Stimulated activated CD8-positive, alpha-beta memory T cell treated with anti-CD3 and anti-CD28 coated beads, Interleukin-7, amount 100 ng/mL, for 24 hours (primary cell): ENCODE data around the gene SLC8A2.
A peak's percentile ranks its signal among the peaks of the same experiment; 100 is the strongest.
"Not testable (repeated sequence)": the region's sequence is repeated elsewhere in the genome, so short reads cannot be mapped to it uniquely, and the experiment has no call there.

Source experiments
- DNase-seq: peaks from one replicate; pipeline ENCODE4 v3.0.0-alpha.2; 2020; ENCODE audit warnings: low read depth

The SLC8A2 gene

GRCh38 chr19:47487551-47488515 lies 16.1 kb upstream of the SLC8A2 start:
- no peak for DNase-seq

- no peak for DNase-seq
Observed at GRCh38 chr19:47486900-47487299, 15.2 kb upstream of the SLC8A2 start.

- DNase-seq = not testable (repeated sequence)
Observed at GRCh38 chr19:47486220-47486619, 14.5 kb upstream of the SLC8A2 start.

- no peak for DNase-seq
Observed at GRCh38 chr19:47485210-47485609, 13.5 kb upstream of the SLC8A2 start.

- DNase-seq = peak; percentile 77
Observed at GRCh38 chr19:47483800-47484690, 12.4 kb upstream of the SLC8A2 start, which contains the start of gene KPTN. Gene KPTN (minus strand): TSS chr19:47484219. CDS start chr19:47484160, 59 bp downstream.

GRCh38 chr19:47483200-47483599 lies 11.5 kb upstream of the SLC8A2 start:
- no peak for DNase-seq

GRCh38 chr19:47481460-47482052 lies 9.9 kb upstream of the SLC8A2 start:
- DNase-seq = no peak

- no peak for DNase-seq
Observed at GRCh38 chr19:47480658-47481057, 9.0 kb upstream of the SLC8A2 start.

GRCh38 chr19:47479701-47480503 lies 8.2 kb upstream of the SLC8A2 start:
- DNase-seq = no peak

GRCh38 chr19:47476438-47476972 lies 4.8 kb upstream of the SLC8A2 start:
- DNase-seq = no peak

- no peak for DNase-seq
Observed at GRCh38 chr19:47475465-47475864, 3.8 kb upstream of the SLC8A2 start.

GRCh38 chr19:47473336-47473735 lies 1.6 kb upstream of the SLC8A2 start:
- no peak for DNase-seq

- no peak for DNase-seq
Observed at GRCh38 chr19:47471381-47471732, 336 bp downstream of the SLC8A2 start.

GRCh38 chr19:47470447-47471195 lies 1.1 kb downstream of the SLC8A2 start:
- DNase-seq = no peak

GRCh38 chr19:47469719-47470118 lies 2.0 kb downstream of the SLC8A2 start:
- DNase-seq = no peak

- no peak for DNase-seq
Observed at GRCh38 chr19:47469363-47469700, 2.4 kb downstream of the SLC8A2 start.

GRCh38 chr19:47467914-47468313 lies 3.8 kb downstream of the SLC8A2 start:
- no peak for DNase-seq

GRCh38 chr19:47465957-47466356 lies 5.7 kb downstream of the SLC8A2 start:
- no peak for DNase-seq

- no peak for DNase-seq
Observed at GRCh38 chr19:47464675-47465419, 6.8 kb downstream of the SLC8A2 start.

GRCh38 chr19:47461876-47462275 lies 9.8 kb downstream of the SLC8A2 start:
- no peak for DNase-seq
